ENCODE measurements around the gene SERINC4. TPM values are rescaled to one million over a fixed set of nuclear protein-coding genes. Genes with fewer than 3 reads are reported as not detected.

The SERINC4 gene
- total RNA-seq, 1 experiment from 2014 or later, result 0.17 TPM

DNA sequence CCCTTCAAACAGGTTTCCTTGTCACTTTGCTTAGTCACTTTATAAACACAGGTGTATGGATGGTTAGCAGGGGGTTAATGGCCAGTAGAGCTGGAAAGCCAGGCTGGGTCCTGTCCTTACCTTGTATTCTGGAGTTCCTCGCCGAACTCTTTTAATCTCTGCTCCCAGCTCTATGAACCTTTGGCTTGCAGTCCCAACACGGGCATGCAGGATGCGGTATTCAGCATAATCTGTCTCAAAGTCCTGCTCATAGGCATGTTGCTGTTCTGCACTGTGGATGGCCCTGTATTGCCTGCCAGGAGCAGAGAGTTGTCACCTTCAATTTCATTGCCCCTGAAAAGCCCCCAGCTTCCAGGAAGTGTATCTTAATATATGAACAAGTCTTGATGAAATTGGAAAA lies 26.0 kb downstream of the SERINC4 start:
- no peaks in the 10 kb centered on the region for H3K79me1 ChIP-seq (ENCODE audit: insufficient read depth, low read depth, low read length, poor library complexity, severe bottlenecking)
- H3K9me3 Mint-ChIP-seq, result no peaks in the 10 kb centered on the region; a peak in 1 of 5 replicates

More for the DNA sequence above, 26.0 kb downstream of the SERINC4 start:
- no peak overlapping the region for H2BK5ac ChIP-seq (ENCODE audit: insufficient read length, low read length)
- Mint-ChIP-seq H3K4me1 (peaks cover 12 to 13% of the 10 kb centered on the region in 2 experiments), H3K36me3 (ENCODE audit: insufficient read depth in 1 of 3, low read depth in 3 of 3) (peaks cover 29 to 57% (median 42%) of the 10 kb centered on the region in 3 experiments; a peak in 6 of 7 replicates), H3K4me3 (no peak overlapping the region), H3K27me3 (ENCODE audit: low read depth) (no peaks in the 10 kb centered on the region; the same call in 1 of the 2 replicates), H3K27ac (no peak overlapping the region; a peak in 1 of 7 replicates)
- H2BK12ac ChIP-seq (ENCODE audit: insufficient read length, low read depth, low read length), result no peak overlapping the region
- H3K27ac ChIP-seq (ENCODE audit: insufficient read length, low read depth, low read length), result no peak overlapping the region
- no peak overlapping the region for H3K4ac ChIP-seq (ENCODE audit: low read depth, low read length)
- H3K27me3 ChIP-seq (ENCODE audit: insufficient read depth, low read length), result no peaks in the 10 kb centered on the region
- H4K5ac ChIP-seq (ENCODE audit: insufficient read length, low read depth, low read length), result no peak overlapping the region
- H4K20me1 ChIP-seq (ENCODE audit: control insufficient read depth, insufficient read depth, insufficient read length), result no peaks in the 10 kb centered on the region
- no peak overlapping the region for H3K18ac ChIP-seq (ENCODE audit: insufficient read length, low read depth, low read length)
- H4K91ac ChIP-seq (ENCODE audit: insufficient read length, low read depth, low read length), result no peak overlapping the region
- H4K8ac ChIP-seq (replicated peaks; ENCODE audit: insufficient read length, low read depth, low read length), result no peak overlapping the region
- H3K79me2 ChIP-seq (ENCODE audit: insufficient read depth, low read length), result no peaks in the 10 kb centered on the region
- no peak overlapping the region for H2BK20ac ChIP-seq (ENCODE audit: low read depth, low read length, poor library complexity, severe bottlenecking)
- WGBS (ENCODE audit: extremely low coverage, insufficient read length, low lambda C conversion rate), result no CpG with 5 or more reads among the region's 4 CpGs
- no peak overlapping the region for H2BK15ac ChIP-seq (ENCODE audit: low read depth, low read length)
- H3K56ac ChIP-seq (ENCODE audit: insufficient read length, low read depth, low read length), result no peak overlapping the region
- peaks cover 13% of the 10 kb centered on the region for H3K23me2 ChIP-seq (ENCODE audit: insufficient read length, low read depth, low read length, poor library complexity, severe bottlenecking)
- no peak overlapping the region for H3K4me2 ChIP-seq (ENCODE audit: insufficient read depth, insufficient read length, low read length)
- no peak overlapping the region for H3K9ac ChIP-seq (ENCODE audit: extremely low read depth, insufficient read length, low read length)
- H2AK5ac ChIP-seq (ENCODE audit: insufficient read length, low read length), result no peak overlapping the region
- DNase-seq, result no peak
- no peak overlapping the region for H2AFZ ChIP-seq (ENCODE audit: low read length)
- no peak overlapping the region for H3K14ac ChIP-seq (ENCODE audit: insufficient read depth, low read length)
- H3T11ph ChIP-seq (ENCODE audit: low read length), result no peak overlapping the region
- no peaks in the 10 kb centered on the region; the same call in 1 of the 2 replicates for H3K4me1 ChIP-seq (ENCODE audit: insufficient read depth, low read length)
- TF ChIP-seq, protein P1, sequence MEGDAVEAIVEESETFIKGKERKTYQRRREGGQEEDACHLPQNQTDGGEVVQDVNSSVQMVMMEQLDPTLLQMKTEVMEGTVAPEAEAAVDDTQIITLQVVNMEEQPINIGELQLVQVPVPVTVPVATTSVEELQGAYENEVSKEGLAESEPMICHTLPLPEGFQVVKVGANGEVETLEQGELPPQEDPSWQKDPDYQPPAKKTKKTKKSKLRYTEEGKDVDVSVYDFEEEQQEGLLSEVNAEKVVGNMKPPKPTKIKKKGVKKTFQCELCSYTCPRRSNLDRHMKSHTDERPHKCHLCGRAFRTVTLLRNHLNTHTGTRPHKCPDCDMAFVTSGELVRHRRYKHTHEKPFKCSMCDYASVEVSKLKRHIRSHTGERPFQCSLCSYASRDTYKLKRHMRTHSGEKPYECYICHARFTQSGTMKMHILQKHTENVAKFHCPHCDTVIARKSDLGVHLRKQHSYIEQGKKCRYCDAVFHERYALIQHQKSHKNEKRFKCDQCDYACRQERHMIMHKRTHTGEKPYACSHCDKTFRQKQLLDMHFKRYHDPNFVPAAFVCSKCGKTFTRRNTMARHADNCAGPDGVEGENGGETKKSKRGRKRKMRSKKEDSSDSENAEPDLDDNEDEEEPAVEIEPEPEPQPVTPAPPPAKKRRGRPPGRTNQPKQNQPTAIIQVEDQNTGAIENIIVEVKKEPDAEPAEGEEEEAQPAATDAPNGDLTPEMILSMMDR (conservative IDR thresholded peaks at IDR 0.05), result no peak
- no peaks in the 10 kb centered on the region for H3K9me3 ChIP-seq (ENCODE audit: control insufficient read depth, low read depth, low read length)
- H3K23ac ChIP-seq (ENCODE audit: insufficient read length, low read depth, low read length), result no peak overlapping the region
- no peak overlapping the region for H2BK120ac ChIP-seq (ENCODE audit: low read depth, low read length, poor library complexity, severe bottlenecking)

Data from H9 (cell line).